Stimulated activated CD8-positive, alpha-beta memory T cell treated with anti-CD3 and anti-CD28 coated beads, Interleukin-2, amount 100 ng/mL, for 48 hours (primary cell): ENCODE measurements around the gene STK17A.
"Not testable (repeated sequence)": the region's sequence is repeated elsewhere in the genome, so short reads cannot be mapped to it uniquely, and the experiment has no call there.

Source experiments
- DNase-seq, 2 donors: peaks; one replicate each; pipeline ENCODE4 v3.0.0-alpha.2; 2020; ENCODE audit warnings: low read depth in 2 of 2

STK17A gene

DNA sequence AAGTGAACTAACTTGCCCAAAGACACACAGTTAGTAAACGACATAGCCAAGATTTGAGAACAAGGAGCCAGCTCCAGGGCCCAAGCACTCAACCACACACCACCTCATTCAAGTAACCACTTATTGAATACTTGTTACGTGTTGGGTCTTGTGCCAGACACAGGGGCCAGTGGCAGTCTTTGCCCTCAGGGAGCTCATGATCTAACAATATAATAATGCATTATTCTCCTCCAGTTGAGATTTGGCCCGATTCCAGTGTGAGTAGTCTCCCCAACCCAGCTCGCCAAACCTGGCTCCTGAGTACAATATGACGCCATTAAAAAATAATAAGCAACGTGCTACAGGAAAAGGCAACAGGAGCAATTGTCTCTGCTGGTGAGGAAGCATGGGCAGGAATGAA lies 14.4 kb upstream of the STK17A start:
- no peak for DNase-seq

DNA sequence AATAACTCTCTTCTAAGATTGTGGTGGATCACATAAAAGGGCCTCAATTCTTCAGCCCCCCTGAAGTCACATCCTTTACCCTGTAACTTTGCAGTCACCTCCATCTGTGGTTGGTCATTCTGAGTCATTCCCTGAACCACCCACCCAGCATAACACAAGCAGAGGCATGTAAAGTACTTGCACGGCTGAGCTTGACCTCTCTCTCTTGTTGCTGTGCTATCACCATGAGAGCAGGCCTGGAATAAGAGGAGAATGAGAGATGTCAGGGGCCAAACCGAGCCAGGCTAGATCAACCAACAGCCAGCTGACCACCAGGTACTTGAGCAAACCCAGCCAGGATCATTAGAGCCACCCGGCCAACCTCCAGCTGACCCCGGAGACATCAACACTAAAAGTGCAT lies 13.5 kb upstream of the STK17A start:
- DNase-seq, result no peak

DNA sequence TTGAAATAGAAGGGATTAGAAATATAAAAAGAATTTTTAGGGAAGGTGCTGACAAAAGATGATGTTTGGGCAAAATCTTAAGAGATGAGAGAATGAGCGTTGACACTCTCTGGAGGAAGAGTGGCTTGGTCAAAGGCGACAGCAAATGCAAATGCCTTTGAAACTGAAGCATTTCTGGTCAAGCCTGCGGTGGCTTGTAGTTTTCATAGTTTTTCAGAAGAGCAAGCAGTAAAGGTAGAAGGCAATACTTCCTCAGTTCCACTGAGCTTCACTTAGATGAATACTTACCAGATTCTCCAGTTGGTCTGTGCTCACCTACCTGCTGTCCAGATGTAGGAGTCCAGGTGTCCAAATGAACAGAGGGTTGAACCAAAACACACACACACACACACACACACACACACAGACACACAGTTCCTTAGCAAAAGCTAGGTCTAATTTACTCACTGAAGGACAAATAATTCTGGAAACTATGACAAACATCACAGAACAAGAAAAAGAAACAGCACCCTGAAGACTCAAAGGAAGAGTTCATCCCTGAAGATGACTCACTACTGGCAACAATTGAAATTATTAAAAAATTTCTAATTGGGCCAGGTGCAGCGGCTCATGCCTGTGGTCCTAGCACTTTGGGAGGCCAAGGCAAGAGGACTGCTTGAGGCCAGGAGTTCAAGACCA lies 12.1 kb upstream of the STK17A start:
- no peak for DNase-seq

DNA sequence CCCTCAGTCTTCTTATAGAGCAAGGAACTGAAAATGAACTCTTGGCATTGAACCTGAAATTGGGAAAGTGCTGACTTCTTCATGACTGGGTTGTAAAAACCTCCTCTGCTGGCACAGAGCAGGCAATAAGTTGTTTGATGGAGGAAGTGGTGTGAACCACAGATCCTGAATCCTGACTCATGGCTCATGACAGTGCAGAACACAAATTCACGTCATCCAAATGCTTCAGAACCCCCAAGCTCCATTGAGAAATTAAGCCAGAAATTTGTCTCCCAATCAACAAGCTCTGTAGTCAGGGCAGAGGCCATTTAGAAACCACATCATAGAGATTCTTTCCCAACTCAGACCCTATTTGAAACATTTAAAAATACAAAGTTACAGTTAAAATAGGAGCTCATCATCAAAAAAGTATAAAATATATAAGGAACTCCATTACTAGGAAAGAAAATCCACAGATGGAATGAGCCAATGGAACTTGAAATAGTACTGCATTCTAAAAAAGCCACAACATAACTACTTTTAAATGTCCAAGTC lies 10.3 kb upstream of the STK17A start:
- DNase-seq, result no peak

DNA sequence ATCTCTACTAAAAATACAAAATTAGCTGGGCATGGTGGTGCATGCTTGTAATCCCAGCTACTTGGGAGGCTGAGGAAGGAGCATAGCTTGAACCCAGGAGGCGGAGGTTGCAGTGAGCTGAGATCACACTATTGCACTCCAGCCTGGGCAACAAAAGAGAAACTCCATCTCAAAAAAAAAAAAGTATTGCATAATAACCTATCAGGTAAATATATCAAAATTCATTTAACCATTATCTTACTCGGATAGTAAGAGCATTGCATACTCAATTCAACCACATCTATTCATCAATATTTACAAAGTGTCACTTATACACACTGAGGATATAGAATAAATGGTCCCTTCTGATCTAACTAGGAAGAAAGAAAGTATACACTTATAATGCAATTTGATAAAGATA lies 9.1 kb upstream of the STK17A start:
- DNase-seq, result not testable (repeated sequence)

DNA sequence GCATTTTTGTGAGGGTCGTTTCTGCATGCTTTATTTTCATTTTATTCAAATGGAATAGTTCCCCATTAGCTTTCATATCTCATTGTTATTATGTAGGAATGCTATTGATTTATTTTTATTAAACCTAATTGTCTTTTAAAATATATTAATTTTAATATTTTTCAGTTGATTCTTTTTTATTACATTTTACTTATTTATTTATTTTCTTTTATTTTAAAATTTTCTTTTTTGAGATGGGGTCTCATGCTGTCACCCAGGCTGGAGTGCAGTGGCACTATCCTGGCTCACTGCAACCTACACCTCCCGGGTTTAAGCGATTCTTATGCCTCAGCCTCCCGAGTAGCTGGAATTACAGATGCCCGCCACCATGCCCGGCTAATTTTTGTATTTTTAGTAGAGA lies 7.4 kb upstream of the STK17A start:
- no peak for DNase-seq

DNA sequence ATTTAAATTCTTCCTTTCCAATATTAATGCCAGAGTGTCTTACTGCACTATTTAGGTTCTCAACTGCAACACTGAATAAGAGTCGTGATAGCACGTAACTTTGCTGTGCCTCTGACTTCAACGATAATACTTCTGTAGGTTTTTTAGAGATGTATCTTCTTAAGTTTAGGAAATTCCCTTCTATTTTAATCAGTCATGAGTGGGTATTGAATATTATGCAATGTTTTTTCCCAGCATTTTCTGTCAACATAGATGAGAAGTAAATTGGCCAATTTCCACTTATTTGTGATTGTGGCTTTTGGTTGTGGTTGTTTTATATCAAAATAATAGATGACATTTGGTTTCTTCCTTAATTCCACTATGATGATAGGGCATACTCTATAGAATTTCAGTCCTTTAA lies 6.7 kb upstream of the STK17A start:
- DNase-seq, result no peak

DNA sequence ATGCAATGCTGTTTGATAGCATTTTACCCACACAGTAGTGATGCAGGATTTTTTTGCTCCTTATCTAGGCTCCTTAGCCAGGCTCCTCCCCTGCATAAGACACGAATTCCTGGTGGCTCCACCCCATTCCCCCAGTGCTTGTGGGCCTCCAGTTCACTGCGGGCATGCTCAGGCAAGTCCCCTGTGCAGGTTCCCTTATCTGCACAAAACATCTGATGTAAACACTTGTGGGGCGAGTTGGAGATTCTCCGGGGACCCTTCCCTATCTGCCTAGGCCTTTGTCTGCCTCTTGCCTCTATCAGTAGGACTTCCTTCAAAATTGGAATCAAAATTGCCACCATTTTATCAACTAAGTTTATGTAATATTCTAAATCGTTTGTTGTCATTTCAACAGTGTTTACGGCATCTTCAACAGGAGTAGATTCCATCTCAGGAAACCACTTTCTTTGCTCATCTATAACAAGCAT lies 5.4 kb upstream of the STK17A start:
- DNase-seq, result no peak

DNA sequence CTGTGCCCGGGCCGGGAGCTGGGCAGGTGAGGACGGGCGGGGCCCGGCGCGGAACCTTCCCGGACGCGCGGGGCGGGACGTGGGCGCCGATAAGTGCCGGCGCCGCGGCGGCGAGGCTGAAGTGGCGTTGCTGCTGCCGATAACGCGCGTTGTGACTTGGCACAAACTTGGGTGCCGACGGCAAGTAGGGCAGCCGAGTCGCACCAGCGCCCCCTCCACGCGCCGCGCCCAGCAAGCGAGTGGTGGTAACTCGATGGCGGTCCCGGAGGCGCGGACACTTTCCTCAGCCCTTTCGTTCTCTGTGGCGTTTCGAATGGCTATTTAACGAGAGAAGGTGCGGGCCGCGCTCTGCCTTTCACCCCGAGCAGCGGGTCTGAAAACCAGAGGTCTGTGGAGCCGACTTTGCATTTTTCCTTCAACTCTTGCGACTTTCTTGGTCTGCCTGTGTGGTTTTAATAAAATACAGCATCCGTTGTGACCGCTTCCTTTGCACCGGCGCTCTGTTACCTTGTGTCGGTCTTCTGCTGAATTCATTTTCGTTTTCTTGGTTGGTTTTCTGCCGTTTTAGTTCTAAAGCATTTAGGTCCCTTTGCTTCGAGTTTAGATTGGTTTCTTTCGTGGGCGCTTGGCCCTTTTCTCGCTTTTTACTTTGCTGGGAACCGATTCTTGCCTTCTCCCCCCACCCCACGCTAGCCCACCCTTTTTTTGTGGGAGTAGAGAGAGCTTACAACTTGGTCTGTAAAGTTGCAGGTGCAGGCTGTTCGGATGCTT lies 701 bp downstream of the STK17A start:
- DNase-seq, result peak; percentile 46 to 54

DNA sequence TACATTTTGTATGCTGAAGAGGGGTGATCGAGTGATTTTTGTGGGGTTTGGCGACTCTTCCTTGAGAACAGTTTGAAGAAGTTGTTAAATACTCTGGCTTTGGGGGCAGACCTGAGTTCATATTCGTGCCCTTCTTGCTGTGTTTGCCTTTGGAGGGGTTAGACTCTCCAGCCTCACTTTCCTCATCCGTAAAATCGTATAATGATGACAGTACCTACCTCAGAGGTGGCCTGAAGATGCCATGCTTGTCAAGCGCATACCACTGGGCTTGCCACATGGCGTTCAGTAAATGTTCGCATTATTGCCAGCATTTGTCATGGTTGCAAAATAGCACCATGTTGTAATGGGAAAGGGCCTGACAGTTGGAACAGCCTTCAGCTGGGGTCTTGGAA lies 1.3 kb downstream of the STK17A start:
- no peak for DNase-seq

DNA sequence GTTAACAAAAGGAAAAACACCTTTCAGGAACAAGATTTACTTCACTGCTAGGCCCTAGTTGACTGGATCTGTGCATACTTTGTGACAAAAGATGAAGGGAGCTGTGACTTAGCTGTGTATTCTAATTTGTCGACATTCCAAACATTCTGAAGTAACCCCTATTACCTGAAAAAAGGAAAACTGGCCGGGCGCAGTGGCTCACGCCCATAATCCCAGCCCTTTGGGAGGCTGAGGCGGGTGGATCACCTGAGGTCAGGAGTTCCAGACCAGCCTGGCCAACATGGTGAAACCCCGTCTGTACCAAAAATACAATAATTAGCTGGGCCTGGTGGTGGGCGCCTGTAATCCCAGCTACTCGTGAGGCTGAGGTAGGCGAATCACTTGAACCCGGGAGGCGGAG lies 1.8 kb downstream of the STK17A start:
- not testable (repeated sequence) for DNase-seq

DNA sequence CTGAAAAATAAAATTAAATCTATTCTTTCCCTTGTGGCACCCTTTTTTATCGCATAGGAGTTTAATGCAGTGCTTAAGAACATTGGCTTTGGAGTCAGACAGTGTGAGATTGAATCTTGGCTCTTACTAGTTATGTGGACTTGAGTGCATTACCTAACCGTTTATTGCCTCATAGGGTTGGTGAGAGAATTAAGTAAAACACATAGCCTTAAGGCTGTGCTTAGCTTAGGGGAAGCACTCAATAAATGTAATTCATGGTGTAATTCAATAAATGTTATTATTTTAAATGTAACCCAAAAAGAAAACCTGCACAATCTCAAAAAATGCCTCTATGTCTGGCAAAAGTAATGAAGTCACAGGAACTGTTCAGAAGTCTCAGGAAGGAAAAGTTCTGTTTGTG lies 2.7 kb downstream of the STK17A start:
- no peak for DNase-seq

DNA sequence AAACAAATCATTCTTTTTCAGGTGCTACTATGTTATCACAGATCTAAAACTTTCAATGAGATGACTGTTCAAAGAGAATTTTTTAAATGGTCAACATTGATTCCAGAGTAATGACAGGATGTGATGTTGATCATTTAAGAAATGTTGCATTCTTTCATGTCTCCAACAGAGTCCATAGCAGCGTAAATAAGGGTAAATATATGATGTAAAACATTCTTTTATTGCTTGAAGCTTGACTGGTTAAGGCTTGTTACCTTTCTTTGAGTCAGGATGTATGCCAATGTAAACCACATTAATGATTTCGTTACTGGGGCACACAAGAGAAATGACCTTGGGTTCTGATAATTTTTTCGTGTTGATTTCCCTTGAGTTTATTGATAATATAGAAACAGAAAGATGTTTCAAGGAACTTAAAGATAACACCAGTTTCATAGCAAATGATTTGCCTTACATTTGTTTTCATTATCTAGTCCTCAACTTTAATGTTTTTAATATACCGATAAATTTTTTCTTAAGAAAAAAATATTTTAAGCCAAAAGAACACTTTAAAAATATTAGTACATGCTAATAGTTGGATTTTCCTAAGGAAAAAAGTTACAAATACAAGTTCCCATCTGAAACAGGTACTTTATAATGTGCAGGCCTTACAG lies 3.5 kb downstream of the STK17A start:
- no peak for DNase-seq

DNA sequence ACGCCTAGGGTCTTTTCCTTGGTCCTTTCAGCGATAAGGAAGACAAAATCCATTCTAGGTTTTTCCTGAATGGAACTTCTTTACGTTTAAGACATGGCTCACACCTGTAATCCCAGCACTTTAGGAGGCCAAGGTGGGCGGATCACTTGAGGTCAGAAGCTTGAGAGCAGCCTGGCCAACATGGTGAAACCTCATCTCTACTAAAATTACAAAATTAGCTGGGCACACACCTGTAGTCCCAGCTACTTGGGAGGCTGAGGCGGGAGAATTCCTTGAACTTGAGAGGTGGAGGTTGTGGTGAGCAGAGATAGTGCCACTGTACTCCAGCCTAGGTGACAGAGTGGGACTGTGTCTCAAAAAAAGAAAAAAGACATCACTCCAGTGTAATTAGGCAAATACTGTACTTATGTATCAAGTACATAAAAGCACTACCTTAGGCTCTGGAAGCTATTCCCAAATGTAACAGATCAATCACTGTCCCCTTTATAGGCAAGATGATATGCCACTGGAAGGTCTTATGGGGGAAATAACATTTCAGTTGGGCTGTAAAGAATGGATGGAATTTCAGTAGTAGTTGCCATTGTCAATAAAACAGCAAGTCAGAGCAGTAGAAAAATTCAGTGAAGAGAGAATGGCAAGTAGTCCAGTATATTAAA lies 5.7 kb downstream of the STK17A start:
- DNase-seq, result no peak

DNA sequence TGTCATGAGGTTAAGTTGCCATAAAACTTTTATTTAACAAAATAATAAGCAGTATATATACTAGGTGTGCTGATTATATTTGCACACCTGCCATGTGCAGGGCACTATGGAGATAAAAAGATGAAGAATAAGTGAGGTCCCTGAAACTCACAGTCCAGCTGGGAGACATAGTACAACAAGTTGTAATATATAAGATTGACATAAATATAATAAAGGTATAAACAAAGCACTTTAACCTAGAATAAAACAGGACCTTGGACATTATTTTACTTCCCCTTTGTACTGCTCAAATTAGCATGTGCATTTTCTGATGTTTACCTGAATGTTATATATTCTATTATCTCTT lies 6.2 kb downstream of the STK17A start:
- no peak for DNase-seq

DNA sequence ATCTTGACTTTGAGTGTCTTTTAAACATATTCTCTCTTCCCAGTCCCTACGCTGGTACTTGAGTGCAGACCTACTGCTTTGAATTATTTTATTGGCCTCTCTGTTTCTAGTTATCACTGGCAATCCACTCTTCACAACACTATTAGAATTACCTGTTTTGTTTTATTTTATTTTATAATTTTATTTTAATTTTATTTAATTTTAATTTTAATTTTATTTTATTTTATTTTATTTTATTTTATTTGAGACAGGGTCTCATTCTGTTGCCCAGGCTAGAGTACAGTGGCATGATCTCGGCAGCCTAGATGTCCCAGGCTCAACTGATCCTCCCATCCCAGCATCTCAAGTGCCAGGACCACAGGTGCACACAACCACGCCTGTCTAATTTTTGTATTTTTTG lies 6.8 kb downstream of the STK17A start:
- no peak for DNase-seq

DNA sequence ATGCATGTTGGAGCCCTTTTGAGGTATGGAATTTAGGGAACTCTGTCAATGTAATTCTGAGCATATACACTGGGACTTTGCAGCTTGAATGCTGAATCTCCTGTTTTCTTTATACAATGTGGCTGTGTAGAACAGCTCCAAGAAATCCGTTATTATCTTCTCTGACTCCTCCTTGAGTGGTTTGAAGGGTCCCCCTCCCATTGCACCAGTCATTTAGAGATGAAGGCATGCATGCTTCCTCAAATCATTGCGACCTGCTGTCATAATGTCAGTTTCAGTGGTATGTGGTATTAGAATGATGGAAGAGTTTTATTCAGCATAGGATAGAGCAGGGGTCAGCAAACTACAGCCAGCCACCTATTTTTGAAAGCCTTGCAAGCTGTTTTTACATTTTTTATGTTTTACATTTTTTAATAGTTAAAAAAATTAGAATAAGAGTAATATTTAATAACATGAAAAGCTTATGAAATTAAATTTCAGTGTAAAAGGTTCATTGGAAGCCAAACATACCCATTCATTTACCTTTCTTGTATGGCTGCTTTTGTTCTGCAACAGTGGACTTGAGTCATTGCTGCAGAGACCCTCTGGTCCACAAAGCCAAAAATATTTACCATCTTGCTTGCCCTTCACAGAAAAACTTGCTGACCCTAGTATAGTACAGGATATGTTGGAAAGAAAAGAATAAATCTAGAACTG lies 8.1 kb downstream of the STK17A start:
- DNase-seq, result no peak

DNA sequence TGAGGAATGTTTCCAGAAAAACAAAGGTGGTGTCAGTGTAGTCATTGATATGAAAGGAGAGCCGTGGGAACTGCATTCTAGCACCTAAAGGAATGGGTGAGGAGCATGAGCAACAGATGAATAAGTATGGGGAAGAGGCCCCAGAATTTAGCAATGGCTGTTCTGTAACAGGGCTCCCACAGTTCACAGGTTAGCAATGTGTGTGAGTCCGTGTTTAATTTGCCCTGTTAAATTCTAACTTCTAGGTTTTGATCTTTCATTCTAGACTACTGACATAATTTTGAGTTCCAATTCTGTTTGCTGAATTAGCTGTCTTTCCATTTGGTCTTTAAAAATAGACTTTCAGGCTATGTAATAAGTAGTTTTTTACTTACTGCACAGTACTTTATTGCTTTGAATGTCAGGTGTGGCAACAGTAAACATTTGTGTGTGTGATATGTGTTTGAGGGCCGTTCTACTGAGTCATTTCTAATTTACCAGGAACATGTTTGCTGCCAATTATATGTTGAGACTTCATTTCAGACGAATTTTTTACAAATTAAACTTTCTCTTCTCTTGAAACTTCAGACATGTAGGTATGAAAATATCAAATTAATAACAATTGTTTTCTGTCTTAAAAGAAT lies 8.8 kb downstream of the STK17A start:
- DNase-seq, result no peak

DNA sequence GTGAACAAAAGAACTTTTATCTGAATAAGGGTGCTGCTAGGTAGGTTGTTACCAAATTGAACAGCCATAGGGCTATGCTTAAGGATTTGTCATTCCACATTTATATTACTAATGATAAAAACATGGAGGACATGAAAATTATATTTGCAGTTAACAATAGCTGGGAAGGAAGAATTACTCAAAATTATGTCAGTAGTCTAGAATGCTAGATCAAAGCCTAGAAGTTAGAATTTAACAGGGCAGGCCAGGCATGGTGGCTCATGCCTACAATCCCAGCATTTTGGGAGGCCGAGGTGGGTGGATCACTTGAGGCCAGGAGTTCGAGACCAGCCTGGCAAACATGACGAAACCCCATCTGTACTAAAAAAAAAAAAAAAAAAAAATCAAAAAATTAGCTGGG lies 9.4 kb downstream of the STK17A start:
- DNase-seq, result no peak

DNA sequence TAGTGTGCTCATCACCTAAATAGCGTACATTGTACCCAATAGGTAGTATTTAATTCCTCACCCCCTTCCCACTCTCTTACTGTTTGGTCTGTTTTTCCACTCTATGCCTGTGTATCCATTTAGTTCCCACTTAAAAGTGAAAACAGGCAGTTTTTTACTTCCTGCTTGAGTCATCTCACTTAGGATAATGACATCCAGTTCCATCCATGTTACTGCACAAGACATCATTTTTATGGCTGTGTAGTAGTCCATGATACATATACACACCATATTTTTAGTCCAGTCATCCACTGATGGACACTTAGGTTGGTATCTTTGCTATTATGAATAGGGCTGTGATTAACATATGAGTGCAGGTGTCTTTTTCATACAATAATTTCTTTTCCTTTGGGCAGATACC lies 10.1 kb downstream of the STK17A start:
- DNase-seq, result no peak

DNA sequence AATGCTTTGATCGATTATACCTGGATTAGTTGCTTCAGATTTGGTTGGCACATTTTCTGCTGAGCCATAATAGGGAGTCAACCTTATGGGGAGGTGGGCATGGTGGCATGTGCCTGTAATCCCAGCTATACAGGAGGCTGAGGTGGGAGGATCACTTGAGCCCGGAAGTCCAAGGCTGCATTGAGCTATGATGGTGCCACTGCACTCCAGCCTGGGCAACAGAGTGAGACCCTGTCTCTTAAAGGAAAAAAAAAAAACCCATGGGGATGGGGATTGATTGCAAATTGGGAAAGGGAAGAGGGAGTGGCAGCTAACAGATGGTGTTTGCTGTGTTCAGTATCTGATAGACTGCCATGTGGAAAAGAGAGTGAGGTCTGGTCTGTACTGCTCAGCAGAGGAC lies 11.1 kb downstream of the STK17A start:
- DNase-seq, result no peak
